GM10266 (cell line): ENCODE data around the gene MNAT1.

Experiments used
- DNase-seq: peaks from one replicate; pipeline ENCODE4 v3.0.0; 2012; ENCODE audit errors: extremely low spot score
- CTCF ChIP-seq: IDR thresholded peaks from 2 replicates; pipeline ENCODE4 v1.5.1; 2012; ENCODE audit warnings: mild to moderate bottlenecking, low read depth; ENCODE audit not compliant: control insufficient read depth, insufficient read depth; ENCODE audit errors: missing control alignments

The MNAT1 gene

GRCh38 chr14:60710494-60710893 is 24.1 kb upstream of the MNAT1 start:
- no peak for TF ChIP-seq CTCF
- DNase-seq: no peak

- no peak for TF ChIP-seq CTCF
- no peak for DNase-seq
Measured at GRCh38 chr14:60713513-60713912, 21.0 kb upstream of the MNAT1 start.

- TF ChIP-seq CTCF: no peak
Measured at GRCh38 chr14:60720391-60720790, 14.2 kb upstream of the MNAT1 start.

GRCh38 chr14:60720962-60721325 is 13.6 kb upstream of the MNAT1 start:
- DNase-seq: no peak

More at GRCh38 chr14:60720391-60720790, 14.2 kb upstream of the MNAT1 start:
- DNase-seq: no peak

GRCh38 chr14:60721326-60722106 is 13.0 kb upstream of the MNAT1 start:
- peak; percentile 55 for DNase-seq
- TF ChIP-seq CTCF: peak; percentile 44

More at GRCh38 chr14:60720962-60721325, 13.6 kb upstream of the MNAT1 start:
- TF ChIP-seq CTCF: no peak

GRCh38 chr14:60722107-60722356 is 12.5 kb upstream of the MNAT1 start:
- TF ChIP-seq CTCF: no peak
- DNase-seq: peak; percentile 18

- TF ChIP-seq CTCF: no peak
- peak; percentile 50 for DNase-seq
Measured at GRCh38 chr14:60722357-60723115, 12.0 kb upstream of the MNAT1 start.
